HG03342 (cell line): Measurements from ENCODE around the gene C21orf91.

Experiments used
- ATAC-seq: cut with Tn5 transposase; IDR thresholded peaks from one replicate; pipeline ENCODE4 v1.9.1; 2021; ENCODE audit warnings: mild to moderate bottlenecking, moderate library complexity; ENCODE audit not compliant: unreplicated experiment

C21orf91 gene

GRCh38 chr21:17819114-17819876, at the start of gene C21orf91:
TSS of gene C21orf91 (minus strand) at chr21:17819356. CDS start at chr21:17818318, 1,038 bp downstream.
- peak; percentile 85 for ATAC-seq

- ATAC-seq, result no peak
Measured at GRCh38 chr21:17866590-17866989, 47.4 kb upstream of the C21orf91 start.

GRCh38 chr21:17859661-17860060, 40.5 kb upstream of the C21orf91 start:
- ATAC-seq, result no peak

GRCh38 chr21:17858747-17859146, 39.6 kb upstream of the C21orf91 start:
- no peak for ATAC-seq

GRCh38 chr21:17854745-17855144, 35.6 kb upstream of the C21orf91 start:
- ATAC-seq, result no peak

GRCh38 chr21:17853393-17854275, 34.5 kb upstream of the C21orf91 start:
- ATAC-seq, result no peak

- peak; percentile 92 for ATAC-seq
Measured at GRCh38 chr21:17848228-17848627, 29.1 kb upstream of the C21orf91 start.

- no peak for ATAC-seq
Measured at GRCh38 chr21:17841103-17841502, 21.9 kb upstream of the C21orf91 start.

- no peak for ATAC-seq
Measured at GRCh38 chr21:17834639-17835354, 15.6 kb upstream of the C21orf91 start.

GRCh38 chr21:17829472-17829871, 10.3 kb upstream of the C21orf91 start:
- no peak for ATAC-seq

- no peak for ATAC-seq
Measured at GRCh38 chr21:17828223-17828622, 9.1 kb upstream of the C21orf91 start.

GRCh38 chr21:17823846-17824245, 4.7 kb upstream of the C21orf91 start:
- no peak for ATAC-seq

GRCh38 chr21:17821121-17821520, 2.0 kb upstream of the C21orf91 start:
- ATAC-seq, result no peak

- peak; percentile 64 for ATAC-seq
Measured at GRCh38 chr21:17819877-17820229, 697 bp upstream of the C21orf91 start.

GRCh38 chr21:17818186-17819113, 706 bp downstream of the C21orf91 start:
- peak; percentile 11 for ATAC-seq

- ATAC-seq, result no peak
Measured at GRCh38 chr21:17813353-17813752, 5.8 kb downstream of the C21orf91 start.

- no peak for ATAC-seq
Measured at GRCh38 chr21:17805966-17806365, 13.2 kb downstream of the C21orf91 start.

GRCh38 chr21:17803536-17803935, 15.6 kb downstream of the C21orf91 start:
- no peak for ATAC-seq

GRCh38 chr21:17802572-17802971, 16.6 kb downstream of the C21orf91 start:
- ATAC-seq, result no peak
